ENCODE data around the gene TDRD10.

Gene TDRD10

GRCh38 chr1:154572468-154573167 lies 70.6 kb downstream of the TDRD10 start:
- no peaks in the 10 kb centered on the region for H3K79me2 ChIP-seq (ENCODE audit: low read length)
- TF ChIP-seq CTCF (IDR thresholded peaks at IDR 0.05; ENCODE audit: low read depth, low read length) (no peak), EZH2phosphoT487 (IDR thresholded peaks at IDR 0.05; ENCODE audit: low read depth) (no peak)
- H3K27ac ChIP-seq (ENCODE audit: low read length) = no peak overlapping the region
- H2AFZ ChIP-seq (ENCODE audit: low read depth, low read length) = no peak overlapping the region
- H3K4me1 ChIP-seq (ENCODE audit: low read length) = no peaks in the 10 kb centered on the region
- no peak overlapping the region for H3K9ac ChIP-seq (ENCODE audit: low read length)
- H4K20me1 ChIP-seq (ENCODE audit: insufficient read depth, low read length) = no peaks in the 10 kb centered on the region
- no peaks in the 10 kb centered on the region for H3K9me3 ChIP-seq (ENCODE audit: insufficient read depth, low read length)
- no peak overlapping the region for H3K4me3 ChIP-seq (ENCODE audit: low read length)
- H3K27me3 ChIP-seq (ENCODE audit: low read depth, low read length) = no peaks in the 10 kb centered on the region
- H3K36me3 ChIP-seq (replicated peaks; ENCODE audit: low read depth, low read length) = peaks cover 5% of the 10 kb centered on the region
- H3K4me2 ChIP-seq (ENCODE audit: low read length) = no peak overlapping the region

GRCh38 chr1:154573168-154573510 lies 71.1 kb downstream of the TDRD10 start:
- Histone ChIP-seq H3K27me3 (ENCODE audit: low read depth, low read length) (no peaks in the 10 kb centered on the region), H3K4me3 (ENCODE audit: low read length) (no peak overlapping the region), H3K9ac (ENCODE audit: low read length) (no peak overlapping the region), H3K4me2 (ENCODE audit: low read length) (no peak overlapping the region), H4K20me1 (ENCODE audit: insufficient read depth, low read length) (no peaks in the 10 kb centered on the region), H3K9me3 (ENCODE audit: insufficient read depth, low read length) (no peaks in the 10 kb centered on the region), H3K79me2 (ENCODE audit: low read length) (no peaks in the 10 kb centered on the region), H2AFZ (ENCODE audit: low read depth, low read length) (no peak overlapping the region), H3K4me1 (ENCODE audit: low read length) (no peaks in the 10 kb centered on the region), H3K27ac (ENCODE audit: low read length) (no peak overlapping the region), H3K36me3 (replicated peaks; ENCODE audit: low read depth, low read length) (peaks cover 10% of the 10 kb centered on the region)
- TF ChIP-seq CTCF (IDR thresholded peaks at IDR 0.05; ENCODE audit: low read depth, low read length) = no peak

DNA sequence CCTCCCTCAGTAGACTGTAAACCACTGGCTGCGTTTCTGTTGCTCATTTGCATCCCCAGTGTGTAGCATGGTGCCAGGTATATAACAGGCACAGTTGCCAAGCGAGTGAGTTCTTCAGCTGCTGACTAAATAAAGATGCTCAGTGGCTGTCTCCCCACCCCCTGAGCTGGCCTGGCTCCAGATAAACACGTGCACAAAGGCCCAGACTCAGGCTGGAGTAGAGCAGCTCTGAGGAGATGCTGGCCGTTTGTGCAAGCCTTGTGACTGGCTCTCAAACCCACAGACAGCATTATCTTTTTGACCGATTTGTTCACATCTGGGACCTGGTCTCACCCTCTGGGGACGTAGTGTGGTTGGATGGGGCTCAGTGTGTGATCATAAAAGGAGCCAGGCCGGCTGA lies 72.7 kb downstream of the TDRD10 start:
- H2AFZ ChIP-seq (ENCODE audit: low read depth, low read length) = no peak overlapping the region
- TF ChIP-seq EZH2phosphoT487 (IDR thresholded peaks at IDR 0.05; ENCODE audit: low read depth) = no peak
- no peak for TF ChIP-seq CTCF (IDR thresholded peaks at IDR 0.05; ENCODE audit: low read depth, low read length)
- no peak overlapping the region for H3K27ac ChIP-seq (ENCODE audit: low read length)

DNA sequence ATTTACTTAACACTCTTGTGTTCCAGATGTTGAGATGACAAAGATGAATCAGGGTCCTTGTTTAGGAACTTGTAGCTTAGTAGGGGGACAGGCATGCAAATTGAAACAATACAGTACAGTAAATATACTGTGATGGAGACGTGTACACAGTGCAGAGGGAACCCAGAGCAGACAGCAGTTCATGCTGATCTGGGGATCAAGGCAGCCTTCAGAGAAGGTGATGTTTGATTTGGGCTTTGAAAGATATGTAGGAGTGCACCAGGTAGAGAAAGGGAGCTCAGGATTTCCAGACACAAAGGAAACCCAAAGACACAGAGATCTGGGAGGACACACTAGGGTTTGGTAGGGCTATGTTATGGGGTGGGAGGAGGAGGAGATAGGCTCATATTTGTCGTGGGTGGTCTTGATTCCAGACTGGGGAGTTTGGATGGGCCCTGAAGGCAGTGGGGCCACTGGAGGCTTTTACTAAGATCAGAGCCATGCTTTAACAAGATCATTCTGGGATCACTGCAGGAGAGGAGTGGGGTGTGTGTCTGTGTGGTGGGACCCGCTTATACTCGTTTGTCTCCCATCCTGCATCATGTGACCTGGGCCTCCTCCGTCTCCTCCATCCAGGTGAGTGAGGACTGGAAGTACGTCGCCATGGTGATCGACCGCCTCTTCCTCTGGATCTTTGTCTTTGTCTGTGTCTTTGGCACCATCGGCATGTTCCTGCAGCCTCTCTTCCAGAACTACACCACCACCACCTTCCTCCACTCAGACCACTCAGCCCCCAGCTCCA lies 73.3 kb downstream of the TDRD10 start:
- no peak overlapping the region for H3K27ac ChIP-seq (ENCODE audit: low read length)
- H2AFZ ChIP-seq (ENCODE audit: low read depth, low read length) = no peak overlapping the region
- no peaks in the 10 kb centered on the region for H3K9me3 ChIP-seq (ENCODE audit: insufficient read depth, low read length)
- TF ChIP-seq CTCF (IDR thresholded peaks at IDR 0.05; ENCODE audit: low read depth, low read length) = no peak
- TF ChIP-seq EZH2phosphoT487 (IDR thresholded peaks at IDR 0.05; ENCODE audit: low read depth) = no peak
- H4K20me1 ChIP-seq (ENCODE audit: insufficient read depth, low read length) = no peaks in the 10 kb centered on the region
- H3K79me2 ChIP-seq (ENCODE audit: low read length) = no peaks in the 10 kb centered on the region
- H3K4me3 ChIP-seq (ENCODE audit: low read length) = no peak overlapping the region
- H3K4me1 ChIP-seq (ENCODE audit: low read length) = no peaks in the 10 kb centered on the region
- H3K9ac ChIP-seq (ENCODE audit: low read length) = no peak overlapping the region
- no peak overlapping the region for H3K4me2 ChIP-seq (ENCODE audit: low read length)
- H3K36me3 ChIP-seq (replicated peaks; ENCODE audit: low read depth, low read length) = peaks cover 32% of the 10 kb centered on the region
- no peaks in the 10 kb centered on the region for H3K27me3 ChIP-seq (ENCODE audit: low read depth, low read length)

More for the DNA sequence above, 72.7 kb downstream of the TDRD10 start:
- H4K20me1 ChIP-seq (ENCODE audit: insufficient read depth, low read length) = no peaks in the 10 kb centered on the region
- H3K9me3 ChIP-seq (ENCODE audit: insufficient read depth, low read length) = no peaks in the 10 kb centered on the region
- H3K27me3 ChIP-seq (ENCODE audit: low read depth, low read length) = no peaks in the 10 kb centered on the region
- no peak overlapping the region for H3K9ac ChIP-seq (ENCODE audit: low read length)
- no peaks in the 10 kb centered on the region for H3K79me2 ChIP-seq (ENCODE audit: low read length)
- H3K36me3 ChIP-seq (replicated peaks; ENCODE audit: low read depth, low read length) = peaks cover 26% of the 10 kb centered on the region
- H3K4me1 ChIP-seq (ENCODE audit: low read length) = no peaks in the 10 kb centered on the region
- no peak overlapping the region for H3K4me2 ChIP-seq (ENCODE audit: low read length)
- H3K4me3 ChIP-seq (ENCODE audit: low read length) = no peak overlapping the region
